Activated CD4-positive, alpha-beta T cell treated with anti-CD3 and anti-CD28 coated beads for 24 hours (primary cell): ENCODE data around the gene RAB7B.
"Not testable (repeated sequence)": the region's sequence is repeated elsewhere in the genome, so short reads cannot be mapped to it uniquely, and the experiment has no call there.

Source experiments
- DNase-seq, 2 donors: peaks; one replicate each; pipeline ENCODE4 v3.0.0-alpha.2; 2020; ENCODE audit warnings: low read depth in 2 of 2

Gene RAB7B

GRCh38 chr1:206002871-206003801 lies at the start of gene RAB7B:
Gene RAB7B, minus strand, starts transcription at chr1:206003395. Its CDS starts 9,260 bp downstream, at chr1:205994135.
- no peak for DNase-seq

GRCh38 chr1:206052231-206052865 lies 49.2 kb upstream of the RAB7B start:
- not testable (repeated sequence) for DNase-seq

GRCh38 chr1:206050655-206051235 lies 47.5 kb upstream of the RAB7B start:
- peak; percentile 33 to 36 for DNase-seq

- DNase-seq: no peak
These were observed 46.9 kb upstream of the RAB7B start for GRCh38 chr1:206049919-206050600.

- no peak for DNase-seq
These were observed 46.1 kb upstream of the RAB7B start for GRCh38 chr1:206049293-206049692.

GRCh38 chr1:206048582-206048981 lies 45.4 kb upstream of the RAB7B start:
- DNase-seq: no peak

GRCh38 chr1:206047271-206047670 lies 44.1 kb upstream of the RAB7B start:
- DNase-seq: no peak

GRCh38 chr1:206041640-206042039 lies 38.4 kb upstream of the RAB7B start:
- DNase-seq: no peak

- no peak for DNase-seq
These were observed 37.1 kb upstream of the RAB7B start for GRCh38 chr1:206040328-206040727.

GRCh38 chr1:206039046-206039973 lies 36.1 kb upstream of the RAB7B start:
- no peak for DNase-seq

- DNase-seq: no peak
These were observed 34.4 kb upstream of the RAB7B start for GRCh38 chr1:206037581-206037980.

- no peak for DNase-seq
These were observed 33.7 kb upstream of the RAB7B start for GRCh38 chr1:206036663-206037455.

- DNase-seq: no peak
These were observed 31.8 kb upstream of the RAB7B start for GRCh38 chr1:206035027-206035426.

- DNase-seq: no peak
These were observed 29.4 kb upstream of the RAB7B start for GRCh38 chr1:206032380-206033140.

- peak; percentile 57 to 64 for DNase-seq
These were observed 27.5 kb upstream of the RAB7B start for GRCh38 chr1:206030714-206031113.

GRCh38 chr1:206030191-206030590 lies 27.0 kb upstream of the RAB7B start:
- DNase-seq: no peak

GRCh38 chr1:206029484-206029883 lies 26.3 kb upstream of the RAB7B start:
- no peak for DNase-seq

GRCh38 chr1:206025283-206025820 lies 22.2 kb upstream of the RAB7B start:
- DNase-seq: no peak

GRCh38 chr1:206023695-206024094 lies 20.5 kb upstream of the RAB7B start, which contains the start of gene CTSE:
Gene CTSE, minus strand, starts transcription at chr1:206023895. Its CDS starts 104 bp downstream, at chr1:206023791.
- no peak for DNase-seq
